Measurements from ENCODE around the gene LRRK2.
"Not testable (repeated sequence)": the region's sequence is repeated elsewhere in the genome, so short reads cannot be mapped to it uniquely, and the experiment has no call there.

The LRRK2 gene

DNA sequence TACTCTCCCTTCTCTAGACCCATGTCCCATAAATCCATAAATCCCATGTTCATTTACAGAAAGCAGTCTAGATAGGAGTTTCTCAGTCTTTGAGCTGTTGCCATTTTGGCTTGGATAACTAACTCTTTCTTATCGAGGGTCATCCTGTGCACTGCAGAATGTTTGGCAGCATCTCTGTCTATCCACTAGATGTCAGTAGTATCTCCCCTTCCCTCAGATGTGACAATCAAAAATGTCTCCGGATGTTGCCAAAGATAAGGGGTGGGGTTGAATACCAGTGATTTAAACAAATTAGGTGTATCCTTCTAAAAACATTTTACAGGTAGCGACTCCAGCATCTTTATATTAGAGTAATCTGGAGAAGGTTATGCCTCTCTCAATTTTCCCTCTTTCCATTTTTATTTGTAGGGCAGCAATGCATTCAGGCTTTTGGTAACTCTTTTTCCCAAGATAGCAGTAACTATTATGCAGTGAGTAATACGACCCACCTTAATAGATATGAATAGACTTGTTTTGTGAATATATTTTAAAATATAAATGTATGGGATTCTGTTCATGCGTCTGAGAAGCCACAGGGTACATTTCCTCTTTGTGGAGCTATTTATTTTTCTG lies 100.7 kb downstream of the LRRK2 start:
- DNase-seq, result no peak

GRCh38 chr12:40327535-40327934 lies 102.7 kb downstream of the LRRK2 start:
- DNase-seq, result no peak

DNA sequence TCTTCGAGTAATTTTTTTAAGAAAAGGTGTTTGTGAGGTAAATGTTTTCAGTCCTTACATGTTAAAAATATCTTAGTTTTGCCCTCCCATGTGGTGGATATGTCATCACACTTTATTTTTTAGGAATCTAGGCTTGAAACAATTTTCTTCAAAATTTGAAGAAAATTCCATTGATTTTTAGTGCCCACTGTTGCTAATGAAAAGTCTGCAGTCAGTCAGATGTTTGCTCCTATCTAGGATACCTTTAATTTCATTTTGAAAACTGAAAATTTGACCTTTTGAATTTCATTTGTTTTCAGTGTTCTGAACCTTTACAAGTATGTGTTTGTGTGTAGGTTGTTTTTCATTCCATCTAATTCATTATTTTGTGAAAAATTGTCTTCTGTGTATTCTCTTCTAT lies 105.4 kb downstream of the LRRK2 start:
- DNase-seq, result no peak

DNA sequence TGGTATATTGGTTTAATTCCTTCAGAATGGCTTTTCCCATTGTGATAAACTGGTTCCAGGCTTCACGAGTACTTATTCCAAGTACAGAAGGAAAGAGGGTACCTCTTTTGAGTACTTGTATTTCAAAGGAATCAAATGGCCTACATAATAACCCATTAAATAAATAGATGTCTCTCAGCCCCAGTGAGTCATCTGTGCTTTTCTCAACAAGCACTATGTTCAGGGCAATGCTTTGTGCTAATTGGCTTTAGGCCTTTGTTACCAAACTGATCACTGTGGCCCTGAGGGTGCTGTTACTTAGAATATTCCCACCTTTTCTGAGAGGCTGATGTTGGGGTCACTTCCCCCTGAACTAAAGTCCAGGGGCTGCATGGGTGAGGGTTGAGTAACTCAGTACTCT lies 107.1 kb downstream of the LRRK2 start:
- DNase-seq, result no peak

GRCh38 chr12:40335991-40336390 lies 111.2 kb downstream of the LRRK2 start:
- DNase-seq, result no peak

GRCh38 chr12:40336573-40337199 lies 111.9 kb downstream of the LRRK2 start:
- no peak for DNase-seq

- no peak for DNase-seq
Measured at GRCh38 chr12:40338071-40338470, 113.3 kb downstream of the LRRK2 start.

DNA sequence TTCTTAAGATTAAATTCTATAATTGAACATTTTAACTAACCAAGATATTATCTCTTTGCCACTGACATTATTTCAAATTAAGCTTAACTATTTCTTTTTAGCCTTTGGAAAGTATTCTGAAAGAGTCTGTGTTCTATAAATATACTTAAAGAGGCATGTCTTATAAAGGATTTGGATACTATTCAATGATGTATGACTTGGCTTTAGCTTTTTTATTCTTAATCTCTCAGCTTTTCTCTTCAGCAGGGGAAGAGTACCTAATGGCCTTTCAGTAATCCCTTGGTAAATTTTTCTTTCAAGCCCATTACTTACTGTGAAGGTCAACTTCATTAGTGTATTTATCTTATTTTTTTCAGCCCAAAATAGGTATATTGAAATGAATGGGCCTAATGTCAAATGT lies 113.8 kb downstream of the LRRK2 start:
- DNase-seq, result no peak

DNA sequence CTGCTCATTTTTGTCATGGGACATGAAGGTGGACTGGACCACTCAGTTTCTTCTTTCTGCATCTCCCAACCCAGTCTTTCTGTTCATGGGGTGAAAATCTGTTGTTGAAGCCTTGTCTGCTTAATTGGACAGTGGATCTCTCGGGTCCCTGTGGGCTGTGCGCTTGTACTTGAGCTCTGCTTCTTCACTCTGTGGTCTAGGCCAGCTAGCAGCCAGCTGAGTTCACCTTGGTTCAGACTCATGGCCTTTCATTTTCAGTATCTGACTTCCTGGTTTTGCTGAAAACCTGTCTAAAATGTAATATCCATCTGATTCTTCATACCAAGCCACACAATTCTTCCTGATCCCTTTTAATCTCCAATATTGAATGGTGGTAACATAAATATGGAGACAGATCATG lies 117.2 kb downstream of the LRRK2 start:
- DNase-seq, result no peak

DNA sequence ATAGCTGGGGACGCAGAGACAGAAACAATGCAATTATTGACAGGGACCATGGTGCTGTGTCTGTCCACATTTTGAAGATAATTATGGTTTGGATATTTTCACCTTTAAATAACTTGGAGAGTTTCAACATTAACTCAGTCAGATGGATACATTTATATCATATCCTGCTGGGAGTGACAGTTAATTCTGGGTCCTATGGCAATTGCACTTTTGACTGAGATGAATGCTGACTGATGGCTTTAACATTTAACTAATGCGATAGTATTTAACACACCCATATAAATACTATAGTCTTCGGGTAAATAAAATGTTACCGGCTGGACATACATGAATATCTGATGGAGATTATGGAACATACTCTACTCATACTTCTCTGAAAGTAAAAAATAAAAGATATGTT lies 118.3 kb downstream of the LRRK2 start:
- DNase-seq, result no peak

DNA sequence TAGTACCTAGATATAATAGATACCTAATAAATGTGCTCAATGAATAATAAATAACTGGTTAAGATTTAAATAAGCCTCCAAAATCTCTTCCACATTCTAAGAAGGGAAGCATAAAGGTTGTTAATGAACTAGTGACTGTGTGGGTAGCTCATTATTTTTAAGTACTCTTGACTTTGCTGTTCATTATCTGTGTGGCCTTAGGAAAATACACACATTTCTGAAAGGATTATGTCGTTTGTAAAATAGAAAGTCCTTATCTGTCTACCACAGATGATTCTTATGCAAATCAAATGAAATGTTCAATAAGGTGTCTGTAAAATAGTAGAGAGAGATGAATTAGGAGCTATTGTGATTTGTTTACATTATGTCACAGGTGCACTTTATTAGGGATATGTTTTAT lies 119.5 kb downstream of the LRRK2 start:
- DNase-seq, result no peak

- DNase-seq, result no peak
Measured at GRCh38 chr12:40351976-40352375, 127.2 kb downstream of the LRRK2 start.

DNA sequence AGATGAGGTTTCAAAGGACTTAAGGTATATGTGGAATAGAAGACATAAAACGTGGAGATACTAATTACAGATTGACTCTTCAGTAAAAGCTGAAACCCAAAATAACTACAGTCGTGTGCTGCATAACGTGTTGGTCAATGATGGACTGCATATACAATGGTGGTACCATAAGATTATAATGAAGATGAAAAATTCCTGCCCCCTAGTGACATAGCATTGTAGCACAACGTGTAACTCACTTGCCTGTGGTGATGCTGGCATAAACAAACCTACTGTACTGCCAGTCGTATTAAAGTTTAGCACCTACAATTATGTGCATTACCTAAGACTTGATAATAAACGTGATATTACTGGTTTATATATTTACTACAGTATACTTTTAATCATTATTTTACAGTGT lies 150.3 kb downstream of the LRRK2 start:
- no peak for DNase-seq

- DNase-seq, result no peak
Measured at GRCh38 chr12:40376533-40377267, 151.9 kb downstream of the LRRK2 start.

DNA sequence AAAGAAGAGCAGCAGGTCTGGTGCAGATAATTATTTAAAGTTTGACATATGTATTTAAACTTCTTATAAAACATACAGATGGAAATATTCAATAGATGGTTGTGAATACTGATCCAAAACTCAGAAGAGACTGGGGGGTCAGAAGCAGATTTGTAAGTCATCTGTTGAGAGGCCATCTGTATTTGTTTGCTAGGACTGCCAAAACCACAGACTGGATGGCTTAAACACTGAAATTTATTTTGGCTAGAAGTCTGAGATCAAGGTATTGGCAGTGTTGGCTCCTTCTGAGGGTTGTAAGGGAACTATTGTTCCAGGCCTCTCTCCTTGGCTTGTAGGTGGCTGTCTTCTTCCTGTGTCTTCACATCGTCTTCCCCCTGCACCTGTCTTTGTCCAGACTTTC lies 153.9 kb downstream of the LRRK2 start:
- no peak for DNase-seq

DNA sequence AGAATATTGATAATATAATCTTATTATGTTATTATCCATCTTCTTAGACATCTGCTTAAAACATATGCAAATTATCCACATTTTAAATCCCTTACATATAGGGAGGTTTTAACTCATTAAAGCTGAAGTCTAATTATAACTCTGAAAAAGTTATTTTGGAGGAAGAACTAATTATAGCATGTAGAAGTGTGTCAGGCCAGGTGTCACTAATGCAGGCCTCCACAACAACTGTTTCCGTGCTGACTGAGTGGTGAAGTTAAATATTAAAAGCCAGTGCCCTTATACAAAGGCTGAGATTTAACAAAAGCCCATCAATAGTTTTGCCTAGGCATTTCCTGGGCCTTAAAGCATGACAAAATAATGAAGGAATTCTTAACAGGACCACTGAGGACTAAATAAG lies 157.4 kb downstream of the LRRK2 start:
- DNase-seq, result no peak

- DNase-seq, result not testable (repeated sequence)
Measured at GRCh38 chr12:40387279-40387678, 162.5 kb downstream of the LRRK2 start.

- no peak for DNase-seq
Measured at GRCh38 chr12:40390980-40391379, 166.2 kb downstream of the LRRK2 start.

DNA sequence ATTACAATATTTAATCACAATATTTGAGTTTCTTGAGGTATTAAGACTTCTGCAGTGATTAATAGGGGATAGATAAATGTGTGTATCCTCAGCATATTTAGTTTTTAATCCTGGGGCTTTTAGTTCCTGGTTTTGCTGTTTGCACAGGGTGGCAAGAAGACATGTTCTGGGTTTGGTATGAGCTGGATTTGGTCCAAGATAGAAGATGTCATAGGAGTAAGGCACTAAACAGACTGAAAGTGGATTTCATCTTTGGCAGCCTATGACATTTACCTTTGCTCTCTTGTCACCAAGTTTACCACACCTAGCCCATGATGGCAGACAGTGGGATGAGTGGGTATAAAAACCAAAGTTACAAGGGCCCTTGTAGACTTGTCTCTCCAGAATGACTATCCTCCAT lies 168.2 kb downstream of the LRRK2 start:
- no peak for DNase-seq

- DNase-seq, result no peak
Measured at GRCh38 chr12:40399656-40400055, 174.9 kb downstream of the LRRK2 start.

DNA sequence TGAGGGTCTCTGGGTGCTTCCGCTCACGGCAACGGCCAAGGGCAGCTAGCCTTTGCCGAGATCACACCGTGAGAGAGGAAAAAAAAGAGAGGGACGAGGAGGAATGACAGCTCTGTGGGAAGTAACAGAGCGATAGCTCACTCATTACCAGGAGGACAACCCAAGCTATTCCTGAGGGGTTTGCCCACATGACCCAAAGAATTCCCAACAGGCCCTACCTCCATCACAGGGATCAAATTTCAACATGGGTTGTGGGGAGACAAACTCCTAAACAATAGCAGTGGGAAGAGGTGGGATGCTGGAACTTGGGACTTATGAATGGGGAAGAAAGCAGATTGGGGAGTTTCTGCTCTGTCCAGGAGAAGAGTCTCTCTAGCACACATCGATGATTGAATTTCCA lies 180.6 kb downstream of the LRRK2 start:
- no peak for DNase-seq
